Measurements from ENCODE around the gene CDK5RAP2. TPM values are rescaled to one million over a fixed set of nuclear protein-coding genes. Genes with fewer than 3 reads are reported as not detected.
A peak's percentile ranks its signal among the peaks of the same experiment; 100 is the strongest.

CDK5RAP2 gene
- total RNA-seq, 1 donor from 2014 or later: 16.8 TPM

GRCh38 chr9:120453792-120454191 lies 126.2 kb downstream of the CDK5RAP2 start:
- H3K27me3 ChIP-seq (ENCODE audit: control insufficient read depth, insufficient read depth, low read length): no peaks in the 10 kb centered on the region

GRCh38 chr9:120452631-120453030 lies 127.3 kb downstream of the CDK5RAP2 start:
- no peak for FAIRE-seq
- no peaks in the 10 kb centered on the region for H3K27me3 ChIP-seq (ENCODE audit: control insufficient read depth, insufficient read depth, low read length)

More at GRCh38 chr9:120453792-120454191, 126.2 kb downstream of the CDK5RAP2 start:
- DNase-seq (ENCODE audit: low read depth): no peak
- Histone ChIP-seq H3K4me3 (ENCODE audit: low read depth, low read length) (no peak overlapping the region), H3K36me3 (ENCODE audit: control insufficient read depth, insufficient read depth, low read length) (peaks cover 4% of the 10 kb centered on the region)
- no peak for FAIRE-seq
- TF ChIP-seq CTCF (IDR thresholded peaks at IDR 0.05; ENCODE audit: insufficient read depth, low read length, severe bottlenecking): no peak

GRCh38 chr9:120450916-120451315 lies 129.1 kb downstream of the CDK5RAP2 start:
- FAIRE-seq (peak; percentile 92), DNase-seq (ENCODE audit: low read depth) (no peak)
- peaks cover 3% of the 10 kb centered on the region for H3K36me3 ChIP-seq (ENCODE audit: control insufficient read depth, insufficient read depth, low read length)
- no peak overlapping the region for H3K4me3 ChIP-seq (ENCODE audit: low read depth, low read length)
- no peaks in the 10 kb centered on the region for H3K27me3 ChIP-seq (ENCODE audit: control insufficient read depth, insufficient read depth, low read length)
- no peak for TF ChIP-seq CTCF (IDR thresholded peaks at IDR 0.05; ENCODE audit: insufficient read depth, low read length, severe bottlenecking)

More at GRCh38 chr9:120452631-120453030, 127.3 kb downstream of the CDK5RAP2 start:
- no peak for TF ChIP-seq CTCF (IDR thresholded peaks at IDR 0.05; ENCODE audit: insufficient read depth, low read length, severe bottlenecking)
- no peak for DNase-seq (ENCODE audit: low read depth)
- Histone ChIP-seq H3K4me3 (ENCODE audit: low read depth, low read length) (no peak overlapping the region), H3K36me3 (ENCODE audit: control insufficient read depth, insufficient read depth, low read length) (peaks cover 4% of the 10 kb centered on the region)

- Histone ChIP-seq H3K36me3 (ENCODE audit: control insufficient read depth, insufficient read depth, low read length) (peaks cover 2% of the 10 kb centered on the region), H3K27me3 (ENCODE audit: control insufficient read depth, insufficient read depth, low read length) (no peaks in the 10 kb centered on the region), H3K4me3 (ENCODE audit: low read depth, low read length) (no peak overlapping the region)
- no peak for TF ChIP-seq CTCF (IDR thresholded peaks at IDR 0.05; ENCODE audit: insufficient read depth, low read length, severe bottlenecking)
- DNase-seq (ENCODE audit: low read depth) (no peak), FAIRE-seq (no peak)
Observed at GRCh38 chr9:120449566-120449965, 130.4 kb downstream of the CDK5RAP2 start.

GRCh38 chr9:120447959-120448500 lies 131.9 kb downstream of the CDK5RAP2 start:
- FAIRE-seq (no peak), DNase-seq (ENCODE audit: low read depth) (no peak)
- no peak overlapping the region for H3K4me3 ChIP-seq (ENCODE audit: low read depth, low read length)
- no peak for TF ChIP-seq CTCF (IDR thresholded peaks at IDR 0.05; ENCODE audit: insufficient read depth, low read length, severe bottlenecking)
- peaks cover 3% of the 10 kb centered on the region for H3K36me3 ChIP-seq (ENCODE audit: control insufficient read depth, insufficient read depth, low read length)
- no peaks in the 10 kb centered on the region for H3K27me3 ChIP-seq (ENCODE audit: control insufficient read depth, insufficient read depth, low read length)

GRCh38 chr9:120446671-120447070 lies 133.3 kb downstream of the CDK5RAP2 start:
- Histone ChIP-seq H3K4me3 (ENCODE audit: low read depth, low read length) (no peak overlapping the region), H3K27me3 (ENCODE audit: control insufficient read depth, insufficient read depth, low read length) (no peaks in the 10 kb centered on the region), H3K36me3 (ENCODE audit: control insufficient read depth, insufficient read depth, low read length) (peaks cover 3% of the 10 kb centered on the region)
- no peak for DNase-seq (ENCODE audit: low read depth)
- TF ChIP-seq CTCF (IDR thresholded peaks at IDR 0.05; ENCODE audit: insufficient read depth, low read length, severe bottlenecking): no peak
- FAIRE-seq: no peak
